HG02840 (cell line): ENCODE results near the gene GAS7.
"Not testable (repeated sequence)": the region's sequence is repeated elsewhere in the genome, so short reads cannot be mapped to it uniquely, and the experiment has no call there.

Experiments
- ATAC-seq: cut with Tn5 transposase; IDR thresholded peaks from one replicate; pipeline ENCODE4 v1.9.1; 2021; ENCODE audit warnings: mild to moderate bottlenecking, moderate library complexity, moderate number of reproducible peaks; ENCODE audit not compliant: unreplicated experiment, low FRiP score

Gene GAS7

DNA sequence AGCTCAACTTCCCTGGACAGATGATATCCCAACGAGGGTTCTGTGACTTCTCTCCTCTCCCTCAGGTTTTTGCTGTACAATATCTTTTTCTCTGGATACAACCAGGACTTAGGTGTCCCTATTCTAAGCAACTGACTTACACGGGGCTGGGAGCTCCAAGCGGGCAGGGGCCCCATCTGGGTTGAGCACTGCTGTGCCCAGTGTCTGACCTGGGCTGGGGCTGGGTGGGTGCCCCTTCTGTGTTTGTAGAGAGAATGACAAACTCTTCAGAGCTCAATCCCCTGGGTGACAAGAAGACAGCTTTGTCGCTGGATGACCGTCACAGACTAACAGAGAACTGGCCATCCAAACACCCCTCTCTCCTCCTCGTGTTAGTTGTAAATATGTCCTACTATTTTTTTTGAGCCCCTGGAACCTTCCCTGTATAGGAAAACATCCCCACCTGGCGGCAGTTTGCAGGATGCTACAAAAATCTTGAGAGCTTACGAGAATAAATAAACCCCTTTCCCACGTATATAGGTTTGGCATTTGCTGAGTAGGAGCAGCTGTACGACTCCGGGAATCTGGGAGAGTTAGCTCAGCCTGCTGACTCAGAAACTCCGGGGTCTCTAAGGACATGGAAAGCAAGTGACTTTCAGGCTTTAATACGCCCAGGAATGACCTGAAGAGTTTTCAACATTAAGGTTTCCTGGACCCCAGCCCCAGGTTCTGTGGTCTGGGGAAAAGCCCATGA, 269.6 kb downstream of the GAS7 start:
- ATAC-seq: no peak

GRCh38 chr17:9926150-9926804, 272.1 kb downstream of the GAS7 start:
- no peak for ATAC-seq

DNA sequence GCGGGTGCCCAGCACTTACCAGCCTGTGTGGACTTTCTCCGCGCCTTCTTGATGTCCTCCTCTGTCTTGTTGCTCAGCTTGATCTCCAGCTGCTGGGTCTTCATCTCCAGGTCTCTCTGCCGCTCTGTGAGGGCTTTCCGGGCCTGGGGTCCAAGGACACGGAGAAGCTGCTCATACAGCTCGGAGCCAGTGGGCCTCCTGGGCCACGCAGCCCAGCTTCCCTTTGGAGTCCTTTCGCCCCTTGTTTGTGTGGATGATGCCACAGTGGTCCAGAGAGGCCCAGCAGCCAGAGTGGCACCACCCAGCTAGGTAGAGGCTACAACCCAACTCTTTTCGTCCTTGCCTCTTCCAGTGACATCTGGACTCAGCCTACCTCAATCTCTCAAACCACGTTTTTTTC, 272.9 kb downstream of the GAS7 start:
- no peak for ATAC-seq

- ATAC-seq: no peak
These were observed 273.6 kb downstream of the GAS7 start for GRCh38 chr17:9924735-9925191.

- ATAC-seq: no peak
These were observed 276.2 kb downstream of the GAS7 start for GRCh38 chr17:9922012-9922848.

GRCh38 chr17:9921216-9921615, 277.2 kb downstream of the GAS7 start:
- not testable (repeated sequence) for ATAC-seq

- ATAC-seq: no peak
These were observed 279.5 kb downstream of the GAS7 start for GRCh38 chr17:9918804-9919352.

DNA sequence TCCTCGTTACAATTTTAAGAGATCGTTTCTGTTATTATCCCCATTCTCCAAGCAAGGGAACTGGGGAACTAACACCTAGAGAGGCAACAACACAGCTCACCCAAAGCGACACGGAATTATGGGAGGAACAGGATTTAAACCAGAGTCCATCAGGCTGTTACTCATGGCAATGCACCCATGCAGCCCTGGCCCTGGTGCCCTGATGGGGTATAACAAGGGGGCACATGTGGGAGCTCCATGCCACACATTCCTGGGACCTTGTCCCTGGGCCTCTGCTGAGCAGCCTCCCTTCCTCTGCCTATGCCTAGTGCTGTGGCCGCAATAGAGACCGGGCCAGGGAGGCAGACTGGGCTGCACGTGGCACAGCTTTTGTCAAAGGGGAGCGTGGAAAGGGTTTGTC, 280.1 kb downstream of the GAS7 start:
- ATAC-seq: no peak

DNA sequence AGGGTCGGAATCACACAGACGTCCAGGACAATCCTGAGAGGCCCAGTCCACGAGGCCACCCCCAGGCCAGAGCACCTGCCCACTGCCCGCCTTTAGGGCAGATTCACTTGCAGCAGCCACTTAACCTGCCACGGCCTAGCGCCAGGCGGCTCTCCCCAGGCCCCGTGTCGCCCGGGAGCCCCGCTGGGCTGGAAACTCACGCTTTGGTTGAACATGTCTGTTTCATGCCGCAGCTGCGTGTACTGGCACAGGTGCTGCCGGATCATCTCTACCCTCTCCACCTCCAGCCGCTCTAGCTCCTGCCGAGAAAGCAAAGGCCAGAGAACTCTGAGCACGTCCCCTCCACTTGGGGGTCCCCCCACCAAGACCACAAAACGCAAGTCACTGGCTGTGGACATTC, 280.6 kb downstream of the GAS7 start:
- ATAC-seq: no peak

DNA sequence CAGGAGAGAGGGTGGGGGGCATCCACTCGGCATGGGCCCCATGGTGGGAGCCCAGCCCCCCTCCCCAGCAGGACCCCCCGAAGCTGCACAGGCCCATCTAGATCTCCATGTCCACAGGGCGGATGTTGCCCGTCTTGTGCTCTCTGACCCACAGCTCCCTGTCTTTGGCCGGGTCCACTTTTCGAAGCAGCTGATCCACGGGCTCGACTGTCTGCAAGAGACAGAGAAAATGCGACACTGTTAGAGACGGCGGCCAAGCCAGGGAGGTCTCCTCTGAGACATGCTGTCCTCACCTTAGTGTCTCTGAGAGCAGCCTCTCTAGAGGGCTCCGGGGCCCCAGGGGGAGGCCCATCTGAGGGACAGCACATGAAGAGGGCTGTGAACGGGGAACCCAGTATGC, 281.3 kb downstream of the GAS7 start:
- no peak for ATAC-seq

DNA sequence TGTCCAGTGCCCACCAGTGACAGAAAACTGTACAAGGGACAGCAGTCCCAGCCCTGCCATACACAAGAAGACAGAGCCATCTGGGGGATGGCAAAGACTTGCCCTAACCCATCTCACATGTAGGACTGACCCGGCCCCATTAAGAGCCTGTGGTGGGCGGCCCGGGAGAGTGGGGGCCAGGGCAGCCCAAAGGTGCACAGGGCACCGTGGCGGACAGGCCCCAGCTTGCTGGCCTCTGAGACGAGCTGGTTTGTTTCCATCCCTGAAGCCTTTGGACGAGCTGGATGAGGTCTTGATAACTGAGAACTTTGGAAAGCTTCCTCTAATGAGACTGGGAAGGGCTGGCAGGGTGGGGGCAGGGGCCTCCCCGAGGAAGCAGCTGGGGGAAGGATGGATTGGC, 282.3 kb downstream of the GAS7 start:
- no peak for ATAC-seq

DNA sequence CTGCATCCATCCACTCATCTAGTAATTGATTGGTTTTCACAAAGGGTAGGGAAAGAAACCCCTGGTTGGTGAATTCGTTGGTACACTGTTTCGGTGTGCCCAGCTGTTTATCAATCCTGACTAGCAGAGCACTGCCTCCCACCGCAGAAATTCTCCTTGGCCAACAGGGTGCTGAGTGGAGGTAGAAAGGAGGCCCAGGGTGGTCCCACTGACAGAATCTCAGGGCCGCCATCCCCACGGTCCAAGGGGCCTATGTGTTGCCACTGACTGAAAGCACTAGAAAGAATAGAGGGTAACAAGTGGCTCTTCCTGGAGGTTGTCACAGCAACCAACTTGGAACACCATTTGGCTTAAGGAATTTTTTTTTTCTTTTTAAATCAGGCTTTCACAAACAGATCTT, 284.9 kb downstream of the GAS7 start:
- no peak for ATAC-seq

DNA sequence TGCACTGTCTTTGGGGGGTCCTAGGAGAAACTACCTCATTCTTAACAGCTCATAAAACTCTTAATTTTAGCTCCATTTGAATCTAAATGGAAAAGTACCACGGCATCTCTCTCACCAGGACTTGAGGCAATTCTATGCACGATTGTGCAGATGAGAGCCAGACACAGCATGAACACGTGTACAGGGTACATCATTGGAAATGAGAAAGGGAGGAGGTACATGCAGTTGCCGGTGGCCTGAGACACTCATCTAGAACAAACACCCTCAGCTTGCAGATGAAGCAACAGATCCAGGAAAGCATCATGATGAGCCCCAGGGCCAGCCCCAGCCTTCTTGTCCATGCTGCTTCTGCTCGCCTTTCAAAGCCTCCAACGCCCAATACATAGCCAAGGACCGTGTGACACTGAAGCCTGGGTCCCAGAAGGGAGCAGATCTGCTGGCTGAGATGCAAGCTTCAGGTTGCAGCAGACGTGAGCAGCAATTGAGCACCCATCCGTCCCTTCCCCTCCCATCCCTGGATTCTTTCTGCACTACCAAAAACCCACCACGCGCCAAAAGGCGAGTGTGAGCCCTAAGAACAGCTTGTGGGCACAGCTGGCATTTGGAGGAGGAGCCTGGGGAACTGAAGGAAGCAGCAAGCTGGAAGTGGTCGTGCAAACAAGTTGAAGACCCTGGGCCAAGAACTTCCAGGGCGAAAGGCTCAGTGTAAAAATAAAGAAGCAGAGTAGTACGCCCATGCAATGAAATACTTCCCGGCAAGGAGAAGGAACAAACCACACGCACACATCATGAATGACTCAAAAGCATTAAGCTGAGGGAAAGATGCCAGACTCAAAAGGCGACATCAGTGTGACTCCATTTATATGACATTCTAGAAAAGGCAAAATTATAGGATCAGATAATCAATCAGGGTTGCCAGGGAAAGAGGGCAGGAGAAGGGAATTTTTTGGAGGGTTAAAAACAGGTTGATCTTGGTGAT, 286.0 kb downstream of the GAS7 start:
- ATAC-seq: no peak

GRCh38 chr17:9911089-9911488, 287.3 kb downstream of the GAS7 start:
- ATAC-seq: no peak

DNA sequence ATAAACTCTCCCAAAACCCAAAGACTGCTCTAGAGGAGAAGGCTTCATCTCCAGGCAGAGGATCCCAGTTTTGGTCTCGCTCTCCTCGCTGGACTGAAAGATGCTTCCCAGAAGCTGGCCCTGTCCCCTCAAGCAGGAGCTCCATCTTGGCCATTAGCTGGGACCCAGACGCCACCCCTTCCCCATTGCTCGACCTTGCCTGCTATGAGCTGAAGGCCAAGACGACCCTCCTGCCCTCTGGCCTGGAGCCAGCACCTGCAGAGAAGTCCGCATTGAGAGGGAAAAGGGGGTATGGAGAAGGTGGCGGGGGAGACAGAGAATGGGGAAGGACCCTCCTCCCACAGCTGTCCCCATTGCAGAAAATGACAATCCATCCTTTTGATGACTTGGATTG, 289.8 kb downstream of the GAS7 start:
- ATAC-seq: no peak

- no peak for ATAC-seq
These were observed 290.3 kb downstream of the GAS7 start for GRCh38 chr17:9907883-9908648.

- ATAC-seq: no peak
These were observed 291.3 kb downstream of the GAS7 start for GRCh38 chr17:9907131-9907530.

DNA sequence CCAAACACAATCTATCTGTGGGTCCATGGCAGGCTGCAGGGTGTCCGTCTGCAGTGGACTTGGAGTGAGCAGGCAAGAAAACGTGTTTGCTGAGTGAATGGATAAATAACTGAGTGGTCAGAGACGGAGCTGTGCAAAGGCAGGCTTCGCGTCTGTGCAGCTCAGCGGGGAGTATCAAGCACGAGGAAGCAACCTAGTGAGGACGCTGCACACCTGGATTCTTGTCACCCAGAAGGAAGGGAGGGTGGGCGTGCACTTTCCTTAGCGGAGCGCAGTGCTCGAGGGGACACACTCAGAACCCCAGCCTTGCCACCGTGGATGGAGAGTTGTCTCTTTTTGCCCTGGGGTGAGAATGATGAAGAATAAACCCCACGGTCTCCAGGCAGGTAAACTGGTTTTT, 291.8 kb downstream of the GAS7 start:
- ATAC-seq: no peak

- ATAC-seq: no peak
These were observed 292.5 kb downstream of the GAS7 start for GRCh38 chr17:9905902-9906301.
